ENCODE results near the gene USP49. TPM values are rescaled to one million over a fixed set of nuclear protein-coding genes. Genes with fewer than 3 reads are reported as not detected.

The USP49 gene
- total and polyA plus RNA-seq, 10 of the 15 experiments (the other 5 are each of a cell fraction or from before 2014, with no cell fraction given) = 1.0 to 7.7 (median 4.3) TPM

- POLR2A ChIA-PET = interaction anchor here (0.6 to 1.5 kb wide), 3 partner anchors 42 to 598 kb away, joined by 3 read pairs; no protein-coding TSS in a partner anchor
- no peaks in the 10 kb centered on the region for H3K79me2 ChIP-seq (ENCODE audit: control insufficient read depth, insufficient read depth, low read length)
- FAIRE-seq (no peak), ATAC-seq (no peak), DNase-seq (ENCODE audit: low read depth, low spot score) (no peak)
- no peak overlapping the region for H3K9ac ChIP-seq (ENCODE audit: control insufficient read depth, insufficient read depth, low read length)
- RAD21 ChIA-PET (ENCODE audit: unreplicated experiment) = no interaction called here
- H3K4me1 ChIP-seq (ENCODE audit: control insufficient read depth, insufficient read depth, low read length) = no peaks in the 10 kb centered on the region; the same call in 1 of the 2 replicates
- intact Hi-C loops (cut with micrococcal nuclease; ENCODE audit: unreplicated experiment) = no loop called here
- no peak overlapping the region for H3K4me2 ChIP-seq (ENCODE audit: control insufficient read depth, insufficient read depth)
- no peak overlapping the region for H3K27ac ChIP-seq (ENCODE audit: control insufficient read depth, insufficient read depth)
- H3K27me3 ChIP-seq (replicated peaks in 1 of 2; ENCODE audit: control insufficient read depth in 2 of 2, insufficient read depth in 2 of 2, low read length in 1 of 2) = no peaks in the 10 kb centered on the region; a peak in 1 of 4 replicates
- WGBS (ENCODE audit: insufficient coverage, insufficient replicate concordance, low lambda C conversion rate, missing lambda C conversion rate) = 45% methylated on average over 13 of the region's 13 CpGs
- SMC1A ChIA-PET (ENCODE audit: uncharacterized antibody, unreplicated experiment) = no interaction called here
- no peaks in the 10 kb centered on the region for H3K36me3 ChIP-seq (ENCODE audit: control insufficient read depth in 2 of 2, insufficient read depth in 2 of 2, low read length in 1 of 2)
- H4K20me1 ChIP-seq (ENCODE audit: control insufficient read depth, insufficient read depth) = no peaks in the 10 kb centered on the region
- CTCF ChIA-PET = no interaction called here
- in situ Hi-C loops (cut with MboI) = no loop called here
- TF ChIP-seq POU2F2 (IDR thresholded peaks at IDR 0.05; ENCODE audit: borderline replicate concordance, low read depth, low read length) (no peak), CREB1 (IDR thresholded peaks at IDR 0.05; ENCODE audit: low read depth) (no peak)
- H2AFZ ChIP-seq (ENCODE audit: control insufficient read depth, low read depth, low read length) = no peak overlapping the region
- H3K9me3 ChIP-seq (replicated peaks; ENCODE audit: control insufficient read depth, insufficient read depth, low read length) = no peaks in the 10 kb centered on the region
- BruUV-seq (replicated peaks) = no TSS peak
- no peak overlapping the region for H3K4me3 ChIP-seq
Measured at GRCh38 chr6:41740366-41741162, 154.6 kb downstream of the USP49 start.

Small RNA genes lying within 50 kb of the gene (small RNA-seq; reads per million reads assigned to genes)
- gene AL365205.2 (not detected), gene AL365205.3 (not detected), gene RF00019 (not detected), gene RF00393 (not detected)

Other genes with a start within 250 kb of the USP49 start
Only the 7 nearest of the 10 such genes appear.
- gene PGC, start 148.0 kb downstream of the USP49 start, total RNA-seq (2014; rRNA removed) = not detected in 2 replicates
- not detected in 2 replicates for gene PGC, start 148.0 kb downstream of the USP49 start, total RNA-seq (2014; rRNA removed; fragmentation: Illumina TruSeq; extraction: Trizol)
- 0.26 and 1.2 TPM in 2 replicates for gene PGC, start 148.0 kb downstream of the USP49 start, total RNA-seq (2021)
- gene PGC, start 148.0 kb downstream of the USP49 start, polyA plus RNA-seq (2011; rRNA removed) = not detected in 2 replicates
- gene PGC, start 148.0 kb downstream of the USP49 start, polyA plus RNA-seq (2014; fragmentation: Illumina TruSeq; extraction: Trizol) = not detected in 2 replicates
- not detected for gene PGC, start 148.0 kb downstream of the USP49 start, polyA plus RNA-seq (2014; fragmentation: Nextera tagmentation; extraction: Ambion mirVana)
- gene PGC, start 148.0 kb downstream of the USP49 start, polyA plus RNA-seq (2014; rRNA removed) = not detected in 2 replicates
- not detected for gene PGC, start 148.0 kb downstream of the USP49 start, polyA plus RNA-seq (2016; fragmentation: Nextera tagmentation; extraction: Ambion mirVana)
- gene FRS3, start 115.5 kb downstream of the USP49 start, total RNA-seq (2014; rRNA removed) = 1.4 and 2.1 TPM in 2 replicates
- gene FRS3, start 115.5 kb downstream of the USP49 start, total RNA-seq (2014; rRNA removed; fragmentation: Illumina TruSeq; extraction: Trizol) = 1.3 TPM in 2 replicates
- gene FRS3, start 115.5 kb downstream of the USP49 start, total RNA-seq (2021) = 3.2 and 3.6 TPM in 2 replicates
- 1.7 and 2.1 TPM in 2 replicates for gene FRS3, start 115.5 kb downstream of the USP49 start, polyA plus RNA-seq (2011; rRNA removed)
- gene FRS3, start 115.5 kb downstream of the USP49 start, polyA plus RNA-seq (2014; fragmentation: Illumina TruSeq; extraction: Trizol) = 0.16 and 1.2 TPM in 2 replicates
- under 1 TPM; 0.05 to 0.09 TPM for gene FRS3, start 115.5 kb downstream of the USP49 start, polyA plus RNA-seq (2014; fragmentation: Nextera tagmentation; extraction: Ambion mirVana)
- 3.4 and 3.8 TPM in 2 replicates for gene FRS3, start 115.5 kb downstream of the USP49 start, polyA plus RNA-seq (2014; rRNA removed)
- gene FRS3, start 115.5 kb downstream of the USP49 start, polyA plus RNA-seq (2016; fragmentation: Nextera tagmentation; extraction: Ambion mirVana) = 1 to 10 TPM; 1.4 to 2.7 TPM
- gene PRICKLE4, start 114.6 kb downstream of the USP49 start, total RNA-seq (2014; rRNA removed) = 0.85 TPM in 1 of 2 replicates, not detected in the other
- not detected in 2 replicates for gene PRICKLE4, start 114.6 kb downstream of the USP49 start, total RNA-seq (2014; rRNA removed; fragmentation: Illumina TruSeq; extraction: Trizol)
- 0.37 TPM in 1 of 2 replicates, not detected in the other for gene PRICKLE4, start 114.6 kb downstream of the USP49 start, total RNA-seq (2021)
- not detected in 2 replicates for gene PRICKLE4, start 114.6 kb downstream of the USP49 start, polyA plus RNA-seq (2011; rRNA removed)
- not detected in 2 replicates for gene PRICKLE4, start 114.6 kb downstream of the USP49 start, polyA plus RNA-seq (2014; fragmentation: Illumina TruSeq; extraction: Trizol)
- gene PRICKLE4, start 114.6 kb downstream of the USP49 start, polyA plus RNA-seq (2014; fragmentation: Nextera tagmentation; extraction: Ambion mirVana) = not detected
- gene PRICKLE4, start 114.6 kb downstream of the USP49 start, polyA plus RNA-seq (2014; rRNA removed) = not detected in 2 replicates
- under 1 TPM; 0.33 to 0.35 TPM for gene PRICKLE4, start 114.6 kb downstream of the USP49 start, polyA plus RNA-seq (2016; fragmentation: Nextera tagmentation; extraction: Ambion mirVana)
- gene TOMM6, start 107.7 kb downstream of the USP49 start, total RNA-seq (2014; rRNA removed) = 206 TPM in 2 replicates
- gene TOMM6, start 107.7 kb downstream of the USP49 start, total RNA-seq (2014; rRNA removed; fragmentation: Illumina TruSeq; extraction: Trizol) = 290 and 315 TPM in 2 replicates
- 262 and 265 TPM in 2 replicates for gene TOMM6, start 107.7 kb downstream of the USP49 start, total RNA-seq (2021)
- gene TOMM6, start 107.7 kb downstream of the USP49 start, polyA plus RNA-seq (2011; rRNA removed) = 288 and 289 TPM in 2 replicates
- 746 and 940 TPM in 2 replicates for gene TOMM6, start 107.7 kb downstream of the USP49 start, polyA plus RNA-seq (2014; fragmentation: Illumina TruSeq; extraction: Trizol)
- 100 to 1,000 TPM; 653 to 729 TPM for gene TOMM6, start 107.7 kb downstream of the USP49 start, polyA plus RNA-seq (2014; fragmentation: Nextera tagmentation; extraction: Ambion mirVana)
- 283 and 357 TPM in 2 replicates for gene TOMM6, start 107.7 kb downstream of the USP49 start, polyA plus RNA-seq (2014; rRNA removed)
- 100 to 1,000 TPM; 538 to 566 TPM for gene TOMM6, start 107.7 kb downstream of the USP49 start, polyA plus RNA-seq (2016; fragmentation: Nextera tagmentation; extraction: Ambion mirVana)
- gene MED20, start 25.8 kb upstream of the USP49 start, total RNA-seq (2014; rRNA removed) = 13.4 and 14.4 TPM in 2 replicates
- gene MED20, start 25.8 kb upstream of the USP49 start, total RNA-seq (2014; rRNA removed; fragmentation: Illumina TruSeq; extraction: Trizol) = 14.2 and 15.3 TPM in 2 replicates
- 16.6 and 17.2 TPM in 2 replicates for gene MED20, start 25.8 kb upstream of the USP49 start, total RNA-seq (2021)
- 24.8 TPM in 2 replicates for gene MED20, start 25.8 kb upstream of the USP49 start, polyA plus RNA-seq (2011; rRNA removed)
- gene MED20, start 25.8 kb upstream of the USP49 start, polyA plus RNA-seq (2014; fragmentation: Illumina TruSeq; extraction: Trizol) = 17.7 and 19.2 TPM in 2 replicates
- gene MED20, start 25.8 kb upstream of the USP49 start, polyA plus RNA-seq (2014; fragmentation: Nextera tagmentation; extraction: Ambion mirVana) = 10 to 100 TPM; 15.9 to 21.7 TPM
- gene MED20, start 25.8 kb upstream of the USP49 start, polyA plus RNA-seq (2014; rRNA removed) = 11.1 and 15.1 TPM in 2 replicates
- 10 to 100 TPM; 20.4 to 21.0 TPM for gene MED20, start 25.8 kb upstream of the USP49 start, polyA plus RNA-seq (2016; fragmentation: Nextera tagmentation; extraction: Ambion mirVana)
- gene BYSL, start 26.1 kb upstream of the USP49 start, total RNA-seq (2014; rRNA removed) = 15.6 and 17.8 TPM in 2 replicates
- gene BYSL, start 26.1 kb upstream of the USP49 start, total RNA-seq (2014; rRNA removed; fragmentation: Illumina TruSeq; extraction: Trizol) = 19.0 and 21.2 TPM in 2 replicates
- gene BYSL, start 26.1 kb upstream of the USP49 start, total RNA-seq (2021) = 43.8 and 48.6 TPM in 2 replicates
- 19.2 and 34.5 TPM in 2 replicates for gene BYSL, start 26.1 kb upstream of the USP49 start, polyA plus RNA-seq (2011; rRNA removed)
- gene BYSL, start 26.1 kb upstream of the USP49 start, polyA plus RNA-seq (2014; fragmentation: Illumina TruSeq; extraction: Trizol) = 24.7 and 31.4 TPM in 2 replicates
- gene BYSL, start 26.1 kb upstream of the USP49 start, polyA plus RNA-seq (2014; fragmentation: Nextera tagmentation; extraction: Ambion mirVana) = 10 to 100 TPM; 12.6 to 28.4 TPM
- gene BYSL, start 26.1 kb upstream of the USP49 start, polyA plus RNA-seq (2014; rRNA removed) = 48.5 and 56.4 TPM in 2 replicates
- 10 to 100 TPM; 39.7 to 51.1 TPM for gene BYSL, start 26.1 kb upstream of the USP49 start, polyA plus RNA-seq (2016; fragmentation: Nextera tagmentation; extraction: Ambion mirVana)
- gene CCND3, start 46.4 kb upstream of the USP49 start, total RNA-seq (2014; rRNA removed) = 29.6 and 37.6 TPM in 2 replicates
- gene CCND3, start 46.4 kb upstream of the USP49 start, total RNA-seq (2014; rRNA removed; fragmentation: Illumina TruSeq; extraction: Trizol) = 19.8 and 20.6 TPM in 2 replicates
- gene CCND3, start 46.4 kb upstream of the USP49 start, total RNA-seq (2021) = 54.3 and 55.1 TPM in 2 replicates
- gene CCND3, start 46.4 kb upstream of the USP49 start, polyA plus RNA-seq (2011; rRNA removed) = 11.6 and 20.9 TPM in 2 replicates
- gene CCND3, start 46.4 kb upstream of the USP49 start, polyA plus RNA-seq (2014; fragmentation: Illumina TruSeq; extraction: Trizol) = 18.2 and 25.4 TPM in 2 replicates
- gene CCND3, start 46.4 kb upstream of the USP49 start, polyA plus RNA-seq (2014; fragmentation: Nextera tagmentation; extraction: Ambion mirVana) = 10 to 100 TPM in 1 of 2 experiments, 1 to 10 TPM in 1; 6.0 to 16.3 TPM
- gene CCND3, start 46.4 kb upstream of the USP49 start, polyA plus RNA-seq (2014; rRNA removed) = 45.8 and 50.9 TPM in 2 replicates
- gene CCND3, start 46.4 kb upstream of the USP49 start, polyA plus RNA-seq (2016; fragmentation: Nextera tagmentation; extraction: Ambion mirVana) = 10 to 100 TPM; 81.4 to 86.4 TPM

All from GM12878 (cell line).